Measurements from ENCODE around the gene UBR3. TPM values are rescaled to one million over a fixed set of nuclear protein-coding genes. Genes with fewer than 3 reads are reported as not detected.

UBR3 gene
- total RNA-seq, 1 donor from 2014 or later = 23.4 TPM

DNA sequence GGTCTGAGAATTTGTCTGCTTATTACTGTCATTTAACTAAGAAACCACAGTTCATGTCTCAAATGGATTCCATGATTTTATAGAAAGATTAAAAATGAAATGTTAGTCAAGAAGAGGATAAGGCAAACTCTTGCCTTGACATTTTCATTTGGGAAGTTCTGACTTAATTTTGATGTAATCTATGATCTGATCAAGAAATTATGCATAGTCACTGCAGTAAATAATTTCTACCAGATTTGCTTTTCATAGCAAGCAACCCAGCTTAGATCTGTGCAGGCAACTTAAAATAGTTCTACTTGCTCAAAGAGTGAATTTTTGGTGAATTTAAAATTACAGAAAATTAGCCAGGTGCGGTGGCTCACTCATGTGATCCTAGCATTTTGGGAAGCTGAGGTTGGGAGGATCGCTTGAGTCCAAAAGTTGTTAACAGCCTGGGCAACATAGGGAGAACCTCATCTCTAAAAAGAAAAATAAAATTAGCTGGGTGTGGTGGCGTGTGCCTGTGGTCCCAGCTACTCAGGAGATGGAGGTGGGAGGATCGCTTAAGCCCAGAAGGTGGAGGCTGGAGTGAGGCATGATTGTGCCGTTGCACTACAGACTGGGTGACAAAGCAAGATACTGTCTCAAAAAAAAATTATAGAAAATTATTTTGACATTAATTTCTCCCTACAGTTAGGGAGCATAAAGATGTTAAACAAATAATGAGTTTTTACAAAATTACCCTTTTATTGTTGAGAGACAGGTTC lies 192.0 kb downstream of the UBR3 start:
- H3K9me3 Mint-ChIP-seq (ENCODE audit: unreplicated experiment) = no peaks in the 10 kb centered on the region
- DNase-seq (ENCODE audit: low spot score) = no peak
- TF ChIP-seq, protein P1, sequence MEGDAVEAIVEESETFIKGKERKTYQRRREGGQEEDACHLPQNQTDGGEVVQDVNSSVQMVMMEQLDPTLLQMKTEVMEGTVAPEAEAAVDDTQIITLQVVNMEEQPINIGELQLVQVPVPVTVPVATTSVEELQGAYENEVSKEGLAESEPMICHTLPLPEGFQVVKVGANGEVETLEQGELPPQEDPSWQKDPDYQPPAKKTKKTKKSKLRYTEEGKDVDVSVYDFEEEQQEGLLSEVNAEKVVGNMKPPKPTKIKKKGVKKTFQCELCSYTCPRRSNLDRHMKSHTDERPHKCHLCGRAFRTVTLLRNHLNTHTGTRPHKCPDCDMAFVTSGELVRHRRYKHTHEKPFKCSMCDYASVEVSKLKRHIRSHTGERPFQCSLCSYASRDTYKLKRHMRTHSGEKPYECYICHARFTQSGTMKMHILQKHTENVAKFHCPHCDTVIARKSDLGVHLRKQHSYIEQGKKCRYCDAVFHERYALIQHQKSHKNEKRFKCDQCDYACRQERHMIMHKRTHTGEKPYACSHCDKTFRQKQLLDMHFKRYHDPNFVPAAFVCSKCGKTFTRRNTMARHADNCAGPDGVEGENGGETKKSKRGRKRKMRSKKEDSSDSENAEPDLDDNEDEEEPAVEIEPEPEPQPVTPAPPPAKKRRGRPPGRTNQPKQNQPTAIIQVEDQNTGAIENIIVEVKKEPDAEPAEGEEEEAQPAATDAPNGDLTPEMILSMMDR (IDR thresholded peaks at IDR 0.05; ENCODE audit: unreplicated experiment) = no peak
- H3K27ac Mint-ChIP-seq (ENCODE audit: unreplicated experiment) = no peak overlapping the region
- H3K36me3 Mint-ChIP-seq (ENCODE audit: low read depth, unreplicated experiment) = no peaks in the 10 kb centered on the region
- no peak overlapping the region for H3K4me3 Mint-ChIP-seq (ENCODE audit: unreplicated experiment)
- H3K27me3 Mint-ChIP-seq (ENCODE audit: unreplicated experiment) = peaks cover 2% of the 10 kb centered on the region
- no peaks in the 10 kb centered on the region for H3K4me1 Mint-ChIP-seq (ENCODE audit: unreplicated experiment)

DNA sequence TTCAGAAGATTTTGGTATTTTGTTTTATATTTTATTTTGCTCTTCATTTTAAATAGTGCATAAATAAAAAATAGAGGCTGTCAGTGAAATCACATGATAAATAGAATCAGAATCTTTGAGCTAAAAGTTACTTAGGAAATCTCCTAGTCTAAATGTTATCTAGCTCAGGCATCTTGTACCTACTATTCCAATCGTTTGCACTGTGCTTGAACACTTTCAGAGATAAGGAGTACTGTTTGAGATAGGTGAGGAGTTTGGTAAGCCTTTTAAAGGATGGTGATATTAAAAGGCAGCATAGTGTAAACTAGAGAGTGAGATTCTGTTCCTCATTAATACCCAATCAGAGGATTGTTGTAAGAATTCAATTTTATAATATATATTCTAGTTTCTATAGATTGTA lies 193.5 kb downstream of the UBR3 start:
- Mint-ChIP-seq H3K4me1 (ENCODE audit: unreplicated experiment) (no peaks in the 10 kb centered on the region), H3K4me3 (ENCODE audit: unreplicated experiment) (no peak overlapping the region), H3K27me3 (ENCODE audit: unreplicated experiment) (peaks cover 2% of the 10 kb centered on the region), H3K9me3 (ENCODE audit: unreplicated experiment) (no peaks in the 10 kb centered on the region), H3K27ac (ENCODE audit: unreplicated experiment) (no peak overlapping the region), H3K36me3 (ENCODE audit: low read depth, unreplicated experiment) (no peaks in the 10 kb centered on the region)
- TF ChIP-seq, protein P1 (IDR thresholded peaks at IDR 0.05; ENCODE audit: unreplicated experiment) = no peak
- DNase-seq (ENCODE audit: low spot score) = no peak

DNA sequence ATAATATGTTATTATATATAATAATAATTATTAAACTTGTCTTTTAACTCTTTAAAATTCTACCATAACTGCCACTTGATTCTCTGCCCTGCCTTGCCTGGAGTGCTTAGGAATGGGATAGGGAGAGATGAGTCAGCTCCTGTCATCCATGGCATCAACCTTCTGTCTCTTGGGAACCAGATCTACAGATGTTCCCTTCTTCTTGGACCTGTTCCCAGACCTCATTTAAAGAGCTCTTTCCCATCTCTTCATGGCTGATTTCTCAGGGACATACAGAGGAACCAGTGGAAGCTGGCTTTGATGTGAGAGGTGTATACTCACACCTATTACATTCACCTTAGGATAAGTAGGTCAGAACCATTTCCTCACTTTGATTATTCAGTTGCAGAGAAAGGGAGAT lies 195.4 kb downstream of the UBR3 start:
- H3K4me1 Mint-ChIP-seq (ENCODE audit: unreplicated experiment) = no peaks in the 10 kb centered on the region
- H3K27ac Mint-ChIP-seq (ENCODE audit: unreplicated experiment) = no peak overlapping the region
- no peak for DNase-seq (ENCODE audit: low spot score)
- no peak overlapping the region for H3K4me3 Mint-ChIP-seq (ENCODE audit: unreplicated experiment)
- peaks cover 2% of the 10 kb centered on the region for H3K27me3 Mint-ChIP-seq (ENCODE audit: unreplicated experiment)
- TF ChIP-seq, protein P1 (IDR thresholded peaks at IDR 0.05; ENCODE audit: unreplicated experiment) = no peak
- H3K36me3 Mint-ChIP-seq (ENCODE audit: low read depth, unreplicated experiment) = no peaks in the 10 kb centered on the region
- H3K9me3 Mint-ChIP-seq (ENCODE audit: unreplicated experiment) = no peaks in the 10 kb centered on the region

DNA sequence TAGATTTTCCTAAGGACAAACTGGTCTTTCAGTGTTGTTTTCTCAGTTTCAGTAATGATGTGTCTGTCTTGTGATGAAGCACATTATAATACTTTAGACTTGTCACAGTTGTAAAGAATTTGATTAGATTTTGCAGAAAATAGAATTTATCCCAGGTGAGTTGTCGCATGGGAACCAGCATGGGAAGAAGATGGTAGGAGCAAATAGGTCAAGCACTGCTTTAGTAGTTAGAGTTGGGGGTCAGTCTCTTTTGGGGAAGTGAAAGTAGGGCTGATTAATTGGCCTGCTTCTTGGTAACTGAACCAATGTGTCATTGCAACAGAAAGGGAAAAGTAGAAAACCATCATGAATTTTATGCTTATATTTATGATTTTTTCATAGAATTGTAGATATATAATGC lies 197.5 kb downstream of the UBR3 start:
- Mint-ChIP-seq H3K27ac (ENCODE audit: unreplicated experiment) (no peak overlapping the region), H3K27me3 (ENCODE audit: unreplicated experiment) (peaks cover 2% of the 10 kb centered on the region), H3K4me1 (ENCODE audit: unreplicated experiment) (no peaks in the 10 kb centered on the region), H3K9me3 (ENCODE audit: unreplicated experiment) (no peaks in the 10 kb centered on the region), H3K36me3 (ENCODE audit: low read depth, unreplicated experiment) (no peaks in the 10 kb centered on the region), H3K4me3 (ENCODE audit: unreplicated experiment) (no peak overlapping the region)
- DNase-seq (ENCODE audit: low spot score) = no peak
- TF ChIP-seq, protein P1 (IDR thresholded peaks at IDR 0.05; ENCODE audit: unreplicated experiment) = no peak

DNA sequence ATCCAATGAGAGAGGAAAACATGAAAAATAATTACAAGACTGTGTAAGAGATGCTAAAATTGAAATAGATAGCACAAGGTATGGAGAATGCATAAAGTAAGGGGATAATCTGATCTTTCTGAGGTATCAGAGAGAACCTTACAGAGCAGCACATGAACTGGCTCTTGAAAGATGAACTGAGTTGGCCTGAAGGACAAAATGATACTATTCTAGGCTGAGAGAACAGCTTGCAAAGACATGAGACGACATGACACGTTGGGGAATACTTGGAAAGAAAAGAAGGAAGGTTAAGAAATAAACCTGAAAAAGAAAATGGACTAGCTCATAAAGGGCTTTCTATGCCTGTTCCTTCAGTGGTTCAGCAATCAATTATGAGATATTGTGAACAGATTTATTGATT lies 198.0 kb downstream of the UBR3 start:
- Mint-ChIP-seq H3K36me3 (ENCODE audit: low read depth, unreplicated experiment) (peaks cover 5% of the 10 kb centered on the region), H3K27ac (ENCODE audit: unreplicated experiment) (no peak overlapping the region), H3K4me1 (ENCODE audit: unreplicated experiment) (no peaks in the 10 kb centered on the region), H3K27me3 (ENCODE audit: unreplicated experiment) (peaks cover 1% of the 10 kb centered on the region), H3K9me3 (ENCODE audit: unreplicated experiment) (no peaks in the 10 kb centered on the region), H3K4me3 (ENCODE audit: unreplicated experiment) (no peak overlapping the region)
- DNase-seq (ENCODE audit: low spot score) = no peak
- TF ChIP-seq, protein P1 (IDR thresholded peaks at IDR 0.05; ENCODE audit: unreplicated experiment) = no peak

All from endothelial cell (in vitro differentiated cells).